GM19452 (cell line): ENCODE measurements around the gene BNIPL.
A peak's percentile ranks its signal among the peaks of the same experiment; 100 is the strongest.

Experiments used
- ATAC-seq: cut with Tn5 transposase; IDR thresholded peaks from one replicate; pipeline ENCODE4 v1.9.1; 2021; ENCODE audit not compliant: unreplicated experiment

Gene BNIPL

GRCh38 chr1:151056149-151056548, 19.8 kb downstream of the BNIPL start:
- no peak for ATAC-seq

- ATAC-seq = no peak
Measured at GRCh38 chr1:151058692-151059091, 22.3 kb downstream of the BNIPL start.

DNA sequence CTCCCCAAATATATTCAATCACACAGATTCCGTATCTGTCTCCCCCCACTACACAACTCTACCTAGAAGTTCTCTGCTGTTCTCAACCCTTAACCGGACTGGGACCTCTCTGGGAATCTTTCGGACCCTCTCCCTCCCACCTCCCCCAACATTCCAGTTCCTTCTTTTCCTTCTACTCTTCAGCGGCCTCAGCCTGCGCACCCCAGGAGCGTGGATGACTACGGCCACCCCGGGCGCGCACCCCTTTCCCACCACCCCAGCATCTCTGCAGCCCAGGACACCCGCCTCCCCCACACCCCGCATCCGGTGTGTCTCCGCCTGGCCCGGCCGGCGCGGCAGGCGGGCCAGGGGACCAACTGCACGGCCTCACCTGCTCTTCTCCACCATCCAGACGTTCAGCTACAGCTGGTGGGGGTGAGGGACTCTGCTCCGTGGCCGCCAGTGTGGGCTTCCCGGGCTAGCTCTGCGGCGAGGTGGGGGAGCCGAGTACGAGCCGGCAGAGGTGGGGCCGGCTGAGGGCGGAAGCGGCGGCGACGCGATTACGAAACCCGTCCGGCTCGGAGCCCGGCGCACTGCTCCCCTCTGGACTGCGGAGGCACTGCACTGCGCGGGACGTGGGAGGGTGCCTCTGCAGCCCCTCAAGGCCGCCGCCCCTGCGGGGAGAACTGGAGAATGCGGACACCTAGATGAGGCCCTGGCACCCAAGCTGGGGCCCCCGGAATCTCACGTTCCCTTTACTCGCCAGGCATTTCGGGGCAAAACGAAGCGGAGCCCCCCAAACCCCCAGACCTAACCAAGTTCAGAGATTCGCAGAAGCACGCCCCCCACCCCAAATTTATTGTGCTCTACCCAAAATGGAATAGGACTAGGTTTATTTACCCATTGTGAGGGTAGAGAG, 23.0 kb downstream of the BNIPL start, which contains the start of gene CDC42SE1:
CDC42SE1 (minus strand) TSS at position 514 of the 898 bp plus-strand sequence. CDS start 3,892 bp downstream, outside the sequence.
- peak; percentile 81 for ATAC-seq

GRCh38 chr1:151060007-151060656, 23.7 kb downstream of the BNIPL start, which contains the start of gene MLLT11:
MLLT11 (plus strand) TSS chr1:151060397; CDS start chr1:151067225, 6,828 bp downstream.
- ATAC-seq = no peak

GRCh38 chr1:151060657-151061421, 24.5 kb downstream of the BNIPL start:
- ATAC-seq = no peak

GRCh38 chr1:151061704-151062103, 25.3 kb downstream of the BNIPL start:
- no peak for ATAC-seq

GRCh38 chr1:151062741-151063371, 26.5 kb downstream of the BNIPL start:
- ATAC-seq = no peak

DNA sequence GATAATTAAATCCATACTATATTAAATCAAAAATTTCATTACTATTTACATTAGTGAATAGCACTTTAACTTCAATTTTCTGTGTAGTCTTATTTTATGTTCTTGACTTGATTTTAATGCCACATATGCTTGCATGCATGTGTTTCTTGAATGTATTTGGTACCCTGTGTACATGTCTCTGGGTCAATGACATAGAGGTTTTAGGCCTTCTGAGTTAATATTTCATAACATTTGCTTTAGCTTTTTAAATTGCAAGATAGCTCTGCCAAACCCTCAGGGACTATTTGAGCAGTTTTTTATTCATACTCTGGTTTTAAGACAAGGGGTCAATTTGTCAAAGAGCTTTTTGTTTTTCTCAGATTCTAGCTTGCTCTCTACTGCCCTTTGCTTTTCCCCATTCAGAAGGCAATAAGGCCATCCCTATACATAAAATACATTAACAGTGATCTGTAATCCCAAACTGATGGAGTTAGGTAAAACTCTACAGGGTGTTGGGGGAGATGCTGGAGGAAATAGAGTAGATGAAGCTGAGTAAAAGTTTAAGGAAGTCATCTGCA, 28.8 kb downstream of the BNIPL start:
- ATAC-seq = no peak

- ATAC-seq = no peak
Measured at GRCh38 chr1:151067185-151067584, 30.8 kb downstream of the BNIPL start.

GRCh38 chr1:151069103-151069486, 32.7 kb downstream of the BNIPL start:
- no peak for ATAC-seq

GRCh38 chr1:151070474-151071276, 34.3 kb downstream of the BNIPL start, which contains the start of gene GABPB2:
GABPB2 (plus strand) TSS chr1:151070761; CDS start chr1:151088190, 17,429 bp downstream.
- ATAC-seq = peak; percentile 69

DNA sequence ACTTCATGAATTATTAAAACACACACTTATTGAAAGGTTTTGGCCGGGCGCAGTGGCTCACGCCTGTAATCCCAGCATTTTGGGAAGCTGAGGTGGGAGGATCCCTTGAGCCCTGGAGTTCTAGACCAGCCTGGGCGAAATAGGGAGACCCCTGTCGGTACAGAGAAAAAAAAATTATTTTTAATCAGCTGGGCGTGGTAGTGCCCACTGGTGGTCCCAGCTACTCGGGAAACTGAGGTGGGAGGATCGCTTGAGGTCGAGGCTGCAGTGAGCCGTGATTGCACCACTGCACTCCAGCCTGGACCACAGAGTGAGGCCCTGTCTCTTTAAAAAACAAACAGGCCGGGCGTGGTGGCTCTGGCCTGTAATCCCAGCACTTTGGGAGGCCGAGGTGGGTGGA, 35.8 kb downstream of the BNIPL start:
- no peak for ATAC-seq

DNA sequence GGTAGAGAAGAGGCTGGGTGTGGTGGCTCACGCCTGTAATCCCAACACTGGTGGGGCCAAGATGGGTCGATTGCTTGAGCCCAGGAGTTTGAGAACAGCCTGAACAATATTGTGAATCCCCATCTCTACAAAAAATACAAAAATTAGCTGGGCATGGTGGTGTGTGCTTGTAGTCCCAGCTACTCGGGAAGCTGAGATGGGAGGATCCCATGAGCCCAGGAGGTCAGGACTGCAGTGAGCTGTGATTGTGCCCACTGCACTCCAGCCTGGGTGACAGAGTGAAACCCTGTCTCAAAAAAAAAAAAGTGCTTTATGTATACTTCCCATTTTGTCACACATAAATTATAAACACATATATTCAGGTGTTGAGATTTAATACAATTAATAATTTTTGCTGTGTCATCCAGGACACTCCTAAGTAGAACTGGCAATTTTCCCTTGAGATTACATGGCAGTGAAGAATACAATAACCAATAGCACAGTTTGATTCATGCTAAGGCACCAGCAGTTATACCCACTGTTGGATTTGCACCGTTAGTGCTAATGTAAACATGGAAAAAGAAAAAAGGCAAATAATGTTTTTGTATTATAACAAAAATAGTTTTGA, 49.7 kb downstream of the BNIPL start:
- ATAC-seq = no peak
